ENCODE results near the gene ARMH3. TPM values are rescaled to one million over a fixed set of nuclear protein-coding genes. Genes with fewer than 3 reads are reported as not detected.

ARMH3 gene
- total RNA-seq, 1 experiment from 2014 or later = 30.6 TPM

DNA sequence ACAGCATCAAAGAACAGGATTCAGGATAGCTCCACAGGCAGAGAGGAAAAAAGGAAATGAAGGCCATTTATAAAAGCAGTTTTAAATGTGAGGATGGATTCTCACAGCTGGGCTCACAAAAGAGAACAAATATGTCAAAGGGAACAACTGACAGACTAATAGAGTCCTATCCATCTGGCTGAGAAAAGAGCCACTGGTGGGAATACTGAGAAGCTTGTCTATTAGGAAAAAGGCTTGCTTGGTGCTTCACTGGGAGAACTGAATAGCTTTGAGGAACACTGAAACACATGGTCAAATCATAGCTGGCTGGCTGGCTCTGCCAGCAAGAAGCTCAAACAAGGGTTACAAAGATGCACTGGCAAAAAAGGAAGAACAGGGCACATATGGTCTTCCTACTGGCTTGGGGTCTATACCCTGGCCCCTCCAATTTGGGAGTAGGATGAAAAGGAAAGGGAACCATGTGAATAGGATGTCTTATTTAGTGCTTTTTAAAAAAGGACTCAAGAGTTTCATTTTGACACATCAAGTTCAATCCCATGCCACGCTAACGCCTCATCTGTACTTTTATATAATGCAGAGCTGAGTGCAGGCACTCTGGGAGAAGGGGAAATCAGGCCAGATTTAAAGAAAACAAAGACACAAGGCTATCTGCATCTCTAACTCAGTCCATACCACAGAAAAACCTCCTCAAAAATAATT is 167.6 kb downstream of the ARMH3 start:
- H3K4me1 ChIP-seq (ENCODE audit: control insufficient read depth, insufficient read depth, low read length) = no peaks in the 10 kb centered on the region; the same call in 1 of the 2 replicates
- ATAC-seq (no peak), DNase-seq (ENCODE audit: low read depth, low spot score) (no peak)
- intact Hi-C loops (cut with micrococcal nuclease; ENCODE audit: unreplicated experiment) (loop anchor here (2.0 to 5.0 kb wide), 2 partner anchors 48 to 124 kb away; no protein-coding TSS in a partner anchor), in situ Hi-C loops (cut with HindIII; ENCODE audit: low pct_unique_long_range_greater_than_20kb, low sequenced_read_pairs) (no loop called here)
- no peak overlapping the region for H3K27ac ChIP-seq (ENCODE audit: low read length)
- ChIA-PET CTCF (interaction anchor here (0.6 to 2.3 kb wide), 3 partner anchors 47 to 225 kb away, joined by 4 to 12 read pairs (median 9); no protein-coding TSS in a partner anchor), POLR2A (no interaction called here)
- no peaks in the 10 kb centered on the region for H3K36me3 ChIP-seq (ENCODE audit: control insufficient read depth, insufficient read depth, low read length)
- no peaks in the 10 kb centered on the region for H3K9me3 ChIP-seq (ENCODE audit: control insufficient read depth, insufficient read depth, low read depth, low read length)
- no peak for TF ChIP-seq SIN3A (IDR thresholded peaks at IDR 0.05; ENCODE audit: borderline replicate concordance, insufficient read depth, low read depth, low read length)
- TF ChIP-seq, protein P1, sequence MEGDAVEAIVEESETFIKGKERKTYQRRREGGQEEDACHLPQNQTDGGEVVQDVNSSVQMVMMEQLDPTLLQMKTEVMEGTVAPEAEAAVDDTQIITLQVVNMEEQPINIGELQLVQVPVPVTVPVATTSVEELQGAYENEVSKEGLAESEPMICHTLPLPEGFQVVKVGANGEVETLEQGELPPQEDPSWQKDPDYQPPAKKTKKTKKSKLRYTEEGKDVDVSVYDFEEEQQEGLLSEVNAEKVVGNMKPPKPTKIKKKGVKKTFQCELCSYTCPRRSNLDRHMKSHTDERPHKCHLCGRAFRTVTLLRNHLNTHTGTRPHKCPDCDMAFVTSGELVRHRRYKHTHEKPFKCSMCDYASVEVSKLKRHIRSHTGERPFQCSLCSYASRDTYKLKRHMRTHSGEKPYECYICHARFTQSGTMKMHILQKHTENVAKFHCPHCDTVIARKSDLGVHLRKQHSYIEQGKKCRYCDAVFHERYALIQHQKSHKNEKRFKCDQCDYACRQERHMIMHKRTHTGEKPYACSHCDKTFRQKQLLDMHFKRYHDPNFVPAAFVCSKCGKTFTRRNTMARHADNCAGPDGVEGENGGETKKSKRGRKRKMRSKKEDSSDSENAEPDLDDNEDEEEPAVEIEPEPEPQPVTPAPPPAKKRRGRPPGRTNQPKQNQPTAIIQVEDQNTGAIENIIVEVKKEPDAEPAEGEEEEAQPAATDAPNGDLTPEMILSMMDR (IDR thresholded peaks at IDR 0.05) = no peak
- BruUV-seq (replicated peaks) = TSS peak; percentile 33
- no peak overlapping the region for H3K4me3 ChIP-seq (ENCODE audit: low read depth in 2 of 2, low read length in 2 of 2)
- H3K27me3 ChIP-seq (ENCODE audit: control insufficient read depth, insufficient read depth, low read length) = no peaks in the 10 kb centered on the region

DNA sequence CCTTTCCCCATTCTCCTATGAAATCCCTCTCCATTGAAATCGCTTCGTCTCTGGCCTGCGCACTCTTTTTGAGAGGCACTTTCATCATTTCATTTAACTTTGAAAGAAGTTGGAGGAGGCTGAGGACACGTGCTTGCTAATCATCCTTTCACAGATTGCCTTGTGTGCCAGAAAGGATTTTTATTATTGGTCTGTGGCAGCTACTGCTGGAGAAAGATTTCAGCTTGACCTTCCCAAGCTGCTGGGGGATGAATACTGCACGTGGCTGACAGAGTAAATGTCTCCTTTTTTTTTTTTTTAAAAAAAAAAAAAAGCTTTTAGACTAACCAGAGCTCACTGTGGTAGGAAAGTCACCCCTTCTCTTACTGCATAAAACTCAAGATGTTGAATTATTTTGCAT is 168.2 kb downstream of the ARMH3 start:
- CTCF ChIA-PET = interaction anchor here (1.3 to 2.3 kb wide), 2 partner anchors 47 to 122 kb away, joined by 9 to 12 read pairs; no protein-coding TSS in a partner anchor
- BruUV-seq (replicated peaks) = no TSS peak

More for the DNA sequence above, 168.2 kb downstream of the ARMH3 start:
- in situ Hi-C loops (cut with HindIII; ENCODE audit: low pct_unique_long_range_greater_than_20kb, low sequenced_read_pairs) (no loop called here), intact Hi-C loops (cut with micrococcal nuclease; ENCODE audit: unreplicated experiment) (loop anchor here (2.0 to 5.0 kb wide), 2 partner anchors 47 to 125 kb away; no protein-coding TSS in a partner anchor)
- Histone ChIP-seq H3K9me3 (ENCODE audit: control insufficient read depth, insufficient read depth, low read depth, low read length) (no peaks in the 10 kb centered on the region), H3K4me3 (ENCODE audit: low read depth in 2 of 2, low read length in 2 of 2) (no peak overlapping the region), H3K36me3 (ENCODE audit: control insufficient read depth, insufficient read depth, low read length) (no peaks in the 10 kb centered on the region), H3K27me3 (ENCODE audit: control insufficient read depth, insufficient read depth, low read length) (no peaks in the 10 kb centered on the region), H3K4me1 (ENCODE audit: control insufficient read depth, insufficient read depth, low read length) (no peaks in the 10 kb centered on the region), H3K27ac (ENCODE audit: low read length) (no peak overlapping the region)
- TF ChIP-seq SIN3A (IDR thresholded peaks at IDR 0.05; ENCODE audit: borderline replicate concordance, insufficient read depth, low read depth, low read length) = no peak
- TF ChIP-seq, protein P2, sequence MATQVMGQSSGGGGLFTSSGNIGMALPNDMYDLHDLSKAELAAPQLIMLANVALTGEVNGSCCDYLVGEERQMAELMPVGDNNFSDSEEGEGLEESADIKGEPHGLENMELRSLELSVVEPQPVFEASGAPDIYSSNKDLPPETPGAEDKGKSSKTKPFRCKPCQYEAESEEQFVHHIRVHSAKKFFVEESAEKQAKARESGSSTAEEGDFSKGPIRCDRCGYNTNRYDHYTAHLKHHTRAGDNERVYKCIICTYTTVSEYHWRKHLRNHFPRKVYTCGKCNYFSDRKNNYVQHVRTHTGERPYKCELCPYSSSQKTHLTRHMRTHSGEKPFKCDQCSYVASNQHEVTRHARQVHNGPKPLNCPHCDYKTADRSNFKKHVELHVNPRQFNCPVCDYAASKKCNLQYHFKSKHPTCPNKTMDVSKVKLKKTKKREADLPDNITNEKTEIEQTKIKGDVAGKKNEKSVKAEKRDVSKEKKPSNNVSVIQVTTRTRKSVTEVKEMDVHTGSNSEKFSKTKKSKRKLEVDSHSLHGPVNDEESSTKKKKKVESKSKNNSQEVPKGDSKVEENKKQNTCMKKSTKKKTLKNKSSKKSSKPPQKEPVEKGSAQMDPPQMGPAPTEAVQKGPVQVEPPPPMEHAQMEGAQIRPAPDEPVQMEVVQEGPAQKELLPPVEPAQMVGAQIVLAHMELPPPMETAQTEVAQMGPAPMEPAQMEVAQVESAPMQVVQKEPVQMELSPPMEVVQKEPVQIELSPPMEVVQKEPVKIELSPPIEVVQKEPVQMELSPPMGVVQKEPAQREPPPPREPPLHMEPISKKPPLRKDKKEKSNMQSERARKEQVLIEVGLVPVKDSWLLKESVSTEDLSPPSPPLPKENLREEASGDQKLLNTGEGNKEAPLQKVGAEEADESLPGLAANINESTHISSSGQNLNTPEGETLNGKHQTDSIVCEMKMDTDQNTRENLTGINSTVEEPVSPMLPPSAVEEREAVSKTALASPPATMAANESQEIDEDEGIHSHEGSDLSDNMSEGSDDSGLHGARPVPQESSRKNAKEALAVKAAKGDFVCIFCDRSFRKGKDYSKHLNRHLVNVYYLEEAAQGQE (IDR thresholded peaks at IDR 0.05; ENCODE audit: insufficient read depth in 1 of 2, low read depth in 2 of 2, low read length in 1 of 2) = no peak
- TF ChIP-seq, protein P1 (IDR thresholded peaks at IDR 0.05) = no peak
- no peak for TF ChIP-seq TCF7L2 (IDR thresholded peaks at IDR 0.05; ENCODE audit: low read depth, low read length)
- TF ChIP-seq POLR2AphosphoS5 (IDR thresholded peaks at IDR 0.05; ENCODE audit: low read depth, low read length) = no peak
- POLR2A ChIA-PET = no interaction called here
- ATAC-seq (no peak), DNase-seq (ENCODE audit: low read depth, low spot score) (no peak)

All from Panc1 (cell line).